Esophagus muscularis mucosa (tissue), 4 donors: ENCODE data around the gene POFUT2. TPM values are rescaled to one million over a fixed set of nuclear protein-coding genes. Genes with fewer than 3 reads are reported as not detected.

Experiments used
- DNase-seq: peaks from one replicate; pipeline ENCODE4 v3.0.0-alpha.2; 2017; ENCODE audit errors: extremely low spot score
- H3K27ac ChIP-seq, 4 donors: fragments of 200-600 bp; sonication (generic); replicated peaks in 1 of 4; 1 replicate in 3 of 4; 2 replicates in 1 of 4; pipeline ENCODE4 v1.5.1; 2016 to 2019; ENCODE audit warnings: mild to moderate bottlenecking in 1 of 4
- H3K27me3 ChIP-seq, 4 donors: fragments of 200-600 bp; sonication (generic); one replicate each; pipeline versions ENCODE4 v1.5.1 to v1.6.0; 2016 to 2019
- H3K36me3 ChIP-seq, 4 donors: fragments of 200-600 bp; sonication (generic); one replicate each; pipeline ENCODE4 v1.5.1; 2016 to 2019
- H3K4me1 ChIP-seq, 4 donors: fragments of 200-600 bp; sonication (generic); one replicate each; pipeline ENCODE4 v1.5.1; 2016 to 2019
- H3K4me3 ChIP-seq, 4 donors: fragments of 200-600 bp; sonication (generic); 1 replicate in 2 of 4; 2 replicates in 2 of 4; pipeline ENCODE4 v1.5.1; 2016 to 2019; ENCODE audit warnings: mild to moderate bottlenecking in 4 of 4, moderate library complexity in 1 of 4
- H3K9me3 ChIP-seq, 4 donors: fragments of 200-600 bp; sonication (generic); 1 replicate in 3 of 4; 2 replicates in 1 of 4; pipeline ENCODE4 v1.5.1; 2016 to 2019
- CTCF ChIP-seq, 3 experiments: fragments of 200-600 bp in 2 of 3; fragments of 450-650 bp in 1 of 3; sonication (generic) in 2 of 3; IDR thresholded peaks; one replicate each; pipeline ENCODE4 v1.5.1; 2017 to 2019; ENCODE audit warnings: antibody characterized with exemption in 3 of 3, mild to moderate bottlenecking in 2 of 3, moderate library complexity in 1 of 3
- EP300 ChIP-seq: sonication (generic); formaldehyde crosslinking; IDR thresholded peaks from one replicate; pipeline ENCODE4 v1.6.1; 2017; ENCODE audit warnings: antibody characterized with exemption
- POLR2A ChIP-seq: fragments of 450-650 bp; IDR thresholded peaks from one replicate; pipeline ENCODE4 v1.6.1; 2017; ENCODE audit warnings: antibody characterized with exemption, moderate library complexity, mild to moderate bottlenecking, low read depth
- POLR2AphosphoS5 ChIP-seq, 2 donors: sonication (generic); formaldehyde crosslinking; IDR thresholded peaks; one replicate each; pipeline ENCODE4 v1.6.1; 2017; ENCODE audit warnings: antibody characterized with exemption in 2 of 2
- WGBS: methylation state at CpG from one replicate; pipeline ENCODE4 v1.1.5; 2018; 5-methylcytosine and 5-hydroxymethylcytosine counted together
- intact Hi-C: fragments of 100-400 bp; cut with DNase I; formaldehyde crosslinking; loops from one replicate; pipeline ENCODE4 v1.15.1; 2023
- total RNA-seq, 4 donors: library from RNA; depleted of rRNA; stranded (reverse); fragments of >200 nt; gene quantifications; one replicate each; pipeline versions ENCODE4 v1.1.0 to v1.2.1, GENCODE V29; 2016

POFUT2 gene
- total RNA-seq, 4 donors from 2014 or later = 15.8 to 21.6 (median 18.7) TPM

GRCh38 chr21:45313015-45313414 lies 25.3 kb upstream of the POFUT2 start:
- H3K9me3 ChIP-seq = no peaks in the 10 kb centered on the region
- H3K4me3 ChIP-seq = no peak overlapping the region
- WGBS = 93% methylated on average over 14 of the region's 14 CpGs
- H3K27me3 ChIP-seq = no peaks in the 10 kb centered on the region
- TF ChIP-seq POLR2A = no peak
- TF ChIP-seq EP300 = no peak
- TF ChIP-seq POLR2AphosphoS5 (IDR thresholded peaks at IDR 0.05) = no peak
- no peak for TF ChIP-seq CTCF (IDR thresholded peaks at IDR 0.05)
- DNase-seq = no peak
- H3K36me3 ChIP-seq = no peaks in the 10 kb centered on the region
- intact Hi-C loops = no loop called here
- no peak overlapping the region for H3K27ac ChIP-seq
- peaks cover 34 to 40% (median 40%) of the 10 kb centered on the region in 4 donors for H3K4me1 ChIP-seq

GRCh38 chr21:45312296-45312695 lies 24.6 kb upstream of the POFUT2 start:
- Histone ChIP-seq H3K36me3 (no peaks in the 10 kb centered on the region), H3K27me3 (no peaks in the 10 kb centered on the region), H3K4me1 (peaks cover 34 to 40% (median 40%) of the 10 kb centered on the region in 4 donors), H3K9me3 (no peaks in the 10 kb centered on the region), H3K27ac (no peak overlapping the region), H3K4me3 (no peak overlapping the region)
- 93% methylated on average over 1 of the region's 1 CpG for WGBS
- intact Hi-C loops = no loop called here
- TF ChIP-seq EP300 = no peak
- no peak for TF ChIP-seq POLR2AphosphoS5 (IDR thresholded peaks at IDR 0.05)
- no peak for TF ChIP-seq CTCF (IDR thresholded peaks at IDR 0.05)
- TF ChIP-seq POLR2A = no peak
- no peak for DNase-seq

GRCh38 chr21:45310459-45310858 lies 22.8 kb upstream of the POFUT2 start:
- Histone ChIP-seq H3K4me3 (no peak overlapping the region), H3K4me1 (peaks cover 40 to 49% (median 44%) of the 10 kb centered on the region in 4 donors), H3K9me3 (no peaks in the 10 kb centered on the region), H3K27me3 (no peaks in the 10 kb centered on the region), H3K36me3 (no peaks in the 10 kb centered on the region), H3K27ac (no peak overlapping the region)
- no peak for DNase-seq
- TF ChIP-seq CTCF (IDR thresholded peaks at IDR 0.05) (no peak), EP300 (no peak), POLR2AphosphoS5 (IDR thresholded peaks at IDR 0.05) (no peak), POLR2A (no peak)
- WGBS = 100% methylated on average over 7 of the region's 10 CpGs
- intact Hi-C loops = no loop called here

GRCh38 chr21:45309987-45310381 lies 22.3 kb upstream of the POFUT2 start:
- Histone ChIP-seq H3K27ac (peak overlapping the region in 3 of 4 donors; percentile 61 to 76 (median 75)), H3K27me3 (no peaks in the 10 kb centered on the region), H3K4me1 (peaks cover 40 to 49% (median 44%) of the 10 kb centered on the region in 4 donors), H3K4me3 (no peak overlapping the region), H3K9me3 (no peaks in the 10 kb centered on the region), H3K36me3 (no peaks in the 10 kb centered on the region)
- TF ChIP-seq POLR2AphosphoS5 (IDR thresholded peaks at IDR 0.05) (no peak), CTCF (IDR thresholded peaks at IDR 0.05) (no peak), EP300 (no peak), POLR2A (no peak)
- 79% methylated on average over 3 of the region's 3 CpGs for WGBS
- no peak for DNase-seq
- intact Hi-C loops = no loop called here
